Peyer's patch (tissue), 4 donors: Measurements from ENCODE around the gene TSHZ1.

Source experiments
- POLR2A ChIP-seq, 2 donors: fragments of 450-650 bp; IDR thresholded peaks; one replicate each; pipeline ENCODE4 v1.5.1; 2017; ENCODE audit warnings: antibody characterized with exemption in 2 of 2, mild to moderate bottlenecking in 2 of 2, moderate library complexity in 2 of 2
- TF ChIP-seq, protein P1 (sequence below), 6 experiments: fragments of 450-650 bp in 4 of 6; fragments of 200-600 bp in 2 of 6; sonication (generic) in 1 of 6; IDR thresholded peaks; one replicate each; pipeline ENCODE4 v1.5.1; 2017 to 2019; ENCODE audit warnings: antibody characterized with exemption in 6 of 6, mild to moderate bottlenecking in 3 of 6, moderate library complexity in 1 of 6

DNA sequence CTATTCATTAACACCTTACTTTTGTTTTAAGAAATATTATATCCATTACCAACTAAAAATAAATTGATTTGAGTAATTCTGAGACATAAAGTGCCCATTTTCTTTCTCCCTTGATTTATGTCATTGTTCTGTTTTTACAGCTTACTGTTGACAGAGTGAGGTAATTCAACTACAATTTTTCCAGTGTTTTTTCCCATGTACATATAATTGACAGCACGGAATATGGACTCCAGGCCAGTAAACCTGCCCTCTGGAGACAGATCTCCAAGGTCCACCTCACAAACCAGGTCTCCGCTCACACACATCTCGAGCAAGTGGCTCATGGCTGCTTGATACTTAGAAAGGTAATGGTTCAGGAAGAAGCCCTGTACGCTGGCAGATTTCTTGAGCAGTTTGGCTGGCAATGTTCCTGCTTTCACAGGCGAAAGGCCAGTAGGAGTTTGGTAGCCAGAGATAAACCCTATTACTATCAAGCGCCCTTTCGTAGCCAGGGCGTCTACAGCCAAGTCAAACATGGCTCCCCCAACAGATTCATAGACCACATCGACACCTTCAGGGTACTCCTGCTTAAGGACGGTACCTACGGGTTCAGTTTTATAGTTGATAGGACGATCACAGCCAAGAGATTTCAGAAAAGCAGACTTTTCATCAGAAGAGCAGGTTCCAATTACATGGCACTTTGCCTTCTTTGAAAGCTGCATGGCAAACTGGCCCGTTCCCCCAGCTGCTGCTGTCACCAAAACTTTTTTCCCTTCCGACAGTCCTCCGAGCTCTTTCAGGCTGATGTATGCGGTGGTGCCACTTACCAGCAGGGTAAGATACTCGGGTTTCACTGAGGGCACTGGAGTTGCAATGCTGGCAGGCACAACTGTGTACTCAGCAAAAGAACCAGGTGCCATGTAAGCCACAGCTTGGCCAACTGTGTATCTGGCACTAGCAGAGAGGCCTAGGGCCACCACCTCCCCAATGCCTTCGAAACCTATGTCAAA, 9.0 kb upstream of the TSHZ1 start:
- TF ChIP-seq, protein P1, sequence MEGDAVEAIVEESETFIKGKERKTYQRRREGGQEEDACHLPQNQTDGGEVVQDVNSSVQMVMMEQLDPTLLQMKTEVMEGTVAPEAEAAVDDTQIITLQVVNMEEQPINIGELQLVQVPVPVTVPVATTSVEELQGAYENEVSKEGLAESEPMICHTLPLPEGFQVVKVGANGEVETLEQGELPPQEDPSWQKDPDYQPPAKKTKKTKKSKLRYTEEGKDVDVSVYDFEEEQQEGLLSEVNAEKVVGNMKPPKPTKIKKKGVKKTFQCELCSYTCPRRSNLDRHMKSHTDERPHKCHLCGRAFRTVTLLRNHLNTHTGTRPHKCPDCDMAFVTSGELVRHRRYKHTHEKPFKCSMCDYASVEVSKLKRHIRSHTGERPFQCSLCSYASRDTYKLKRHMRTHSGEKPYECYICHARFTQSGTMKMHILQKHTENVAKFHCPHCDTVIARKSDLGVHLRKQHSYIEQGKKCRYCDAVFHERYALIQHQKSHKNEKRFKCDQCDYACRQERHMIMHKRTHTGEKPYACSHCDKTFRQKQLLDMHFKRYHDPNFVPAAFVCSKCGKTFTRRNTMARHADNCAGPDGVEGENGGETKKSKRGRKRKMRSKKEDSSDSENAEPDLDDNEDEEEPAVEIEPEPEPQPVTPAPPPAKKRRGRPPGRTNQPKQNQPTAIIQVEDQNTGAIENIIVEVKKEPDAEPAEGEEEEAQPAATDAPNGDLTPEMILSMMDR (IDR thresholded peaks at IDR 0.05), result no peak
- TF ChIP-seq POLR2A (IDR thresholded peaks at IDR 0.05), result no peak
